GM21825 (cell line): ENCODE results near the gene NDUFA9.

Experiments used
- ATAC-seq: cut with Tn5 transposase; IDR thresholded peaks from one replicate; pipeline ENCODE4 v1.9.1; 2021; ENCODE audit warnings: mild to moderate bottlenecking, moderate library complexity; ENCODE audit not compliant: unreplicated experiment

The NDUFA9 gene

DNA sequence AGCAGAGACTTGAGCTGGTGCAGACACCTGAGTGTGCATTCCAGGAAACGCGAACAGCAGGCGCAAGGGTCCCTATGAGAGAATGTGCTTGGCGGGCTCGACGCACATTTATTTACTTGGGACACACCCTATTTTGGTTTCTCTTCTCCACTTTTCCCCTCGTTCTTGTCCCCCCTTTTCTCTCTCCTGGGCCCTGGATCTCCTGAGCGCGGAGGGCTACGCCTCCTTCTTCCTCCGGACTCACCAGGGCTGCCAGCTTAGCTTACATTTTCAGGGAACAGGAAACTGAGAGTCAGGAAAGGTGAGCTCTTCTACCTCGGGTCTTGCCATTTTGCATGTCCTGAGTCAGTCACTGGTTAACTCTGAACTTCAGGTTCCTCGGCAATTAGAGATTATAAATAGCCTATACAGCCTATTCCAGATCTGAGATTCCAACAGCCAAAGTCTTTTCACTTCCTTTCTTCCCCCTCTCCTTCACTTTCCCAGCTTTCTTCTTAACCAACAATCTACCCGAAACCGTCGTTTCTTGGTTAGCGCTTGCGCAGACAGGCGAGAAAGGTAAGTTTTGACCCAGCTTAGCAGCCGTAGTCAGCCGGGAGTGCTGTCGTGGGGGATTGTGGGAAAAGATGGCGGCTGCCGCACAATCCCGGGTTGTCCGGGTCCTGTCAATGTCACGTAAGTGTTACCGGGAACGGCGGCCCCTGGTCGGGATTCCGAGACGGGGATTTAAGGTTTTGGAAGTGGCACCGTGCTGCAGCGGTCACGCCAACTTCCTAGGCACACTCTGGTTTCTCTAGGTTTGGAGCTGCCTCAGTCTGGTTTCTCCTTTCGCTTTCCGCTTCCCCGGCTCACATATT lies at the start of gene NDUFA9, which contains the start of gene AKAP3:
Gene NDUFA9 (plus strand): TSS at position 614 of the 857 bp plus-strand sequence. CDS start 13 bp downstream, at position 627.
Gene AKAP3 (minus strand): TSS at position 551 of the 857 bp plus-strand sequence. CDS start 10,855 bp downstream, outside the sequence.
- peak; percentile 79 for ATAC-seq

DNA sequence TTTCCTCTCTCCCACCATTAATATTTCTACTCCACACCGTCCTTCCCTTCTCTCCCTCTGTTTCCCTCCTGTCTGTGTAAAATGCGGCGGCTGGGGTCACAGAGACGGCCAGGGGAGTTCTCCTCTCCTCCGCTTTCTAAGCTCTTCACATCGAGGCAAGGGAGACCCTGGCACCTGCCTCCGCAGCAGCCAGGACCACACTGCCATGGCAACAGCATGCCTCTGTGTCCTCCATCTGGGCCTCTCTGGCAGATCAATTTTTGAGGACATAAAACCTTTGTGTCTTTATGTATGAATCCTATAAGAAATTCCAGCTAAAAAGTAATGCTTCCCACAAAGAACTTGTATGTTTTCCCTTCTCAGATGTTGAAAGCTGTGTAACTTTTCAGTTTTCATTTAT lies 45.5 kb upstream of the NDUFA9 start:
- ATAC-seq, result no peak

DNA sequence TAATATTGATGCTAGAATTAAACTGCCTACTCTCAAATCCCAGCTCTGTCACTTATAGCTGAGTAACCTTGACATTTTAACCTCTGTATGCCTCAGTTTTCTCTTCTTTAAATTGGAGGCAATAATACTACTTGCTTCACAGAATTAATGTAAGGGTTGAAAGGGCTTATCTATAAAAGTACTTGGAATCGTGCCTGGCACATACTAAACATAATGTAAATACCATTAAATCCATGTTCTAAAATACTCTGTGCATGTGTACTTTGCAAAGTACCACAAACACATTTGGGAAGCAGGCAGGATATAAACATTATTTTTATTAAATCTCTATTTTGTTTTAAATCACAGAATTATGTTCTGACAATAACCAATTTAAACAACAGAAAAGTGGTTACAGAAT lies 45.0 kb upstream of the NDUFA9 start:
- no peak for ATAC-seq

DNA sequence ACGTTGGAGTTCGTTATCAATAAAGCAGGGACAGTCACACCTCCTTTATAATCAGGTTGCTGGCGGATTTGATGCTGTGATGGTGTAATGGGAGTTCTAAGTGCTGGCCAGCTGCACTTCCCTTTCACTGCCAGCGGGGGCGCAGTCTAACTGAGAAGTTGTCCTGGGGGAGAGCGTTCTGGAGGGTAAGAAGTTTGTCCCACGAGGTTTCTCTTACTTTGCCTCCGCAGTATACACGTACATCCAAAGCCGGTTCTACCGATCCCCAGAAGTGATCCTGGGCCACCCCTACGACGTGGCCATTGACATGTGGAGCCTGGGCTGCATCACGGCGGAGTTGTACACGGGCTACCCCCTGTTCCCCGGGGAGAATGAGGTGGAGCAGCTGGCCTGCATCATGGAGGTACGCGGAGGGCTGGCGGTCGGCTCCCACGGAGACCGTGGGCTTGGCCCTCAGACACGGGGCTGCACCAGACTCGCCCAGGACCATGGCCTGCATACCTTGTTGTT lies 44.2 kb upstream of the NDUFA9 start:
- peak; percentile 91 for ATAC-seq

DNA sequence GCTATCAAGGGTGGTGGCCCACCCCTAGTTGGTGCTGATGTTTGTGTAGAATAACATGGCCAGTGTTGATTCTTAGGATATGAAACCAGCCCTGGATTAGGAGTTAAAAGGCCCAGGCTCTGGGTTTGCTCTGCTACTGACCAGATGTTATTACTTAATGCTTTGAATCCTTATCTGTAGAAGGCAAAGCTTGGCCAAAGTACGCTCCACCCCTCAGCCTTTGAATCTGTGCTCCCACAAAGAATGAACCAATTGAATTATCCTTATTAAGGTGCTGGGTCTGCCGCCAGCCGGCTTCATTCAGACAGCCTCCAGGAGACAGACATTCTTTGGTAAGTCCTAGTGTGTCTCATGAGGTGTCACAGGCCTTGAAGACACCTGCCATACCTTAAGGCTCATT lies 41.9 kb upstream of the NDUFA9 start:
- no peak for ATAC-seq

DNA sequence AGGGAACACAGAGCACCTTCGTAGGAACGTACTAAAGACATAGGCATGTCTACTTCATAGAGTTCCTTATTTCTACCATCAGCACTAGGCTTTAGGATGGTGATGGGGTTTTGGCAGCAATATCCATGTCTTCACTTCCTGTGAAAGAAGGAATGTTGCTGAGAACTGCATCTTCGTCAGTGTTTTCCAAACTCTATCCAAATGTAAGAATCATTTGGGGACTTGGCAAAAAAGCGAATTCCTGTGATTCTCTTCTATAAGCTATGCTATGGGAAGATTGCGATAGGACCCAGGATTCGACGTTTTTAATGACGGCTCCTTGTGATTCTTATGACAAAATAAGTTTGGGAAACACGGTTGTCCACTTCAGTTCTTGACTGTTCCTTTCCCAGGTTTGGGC lies 39.8 kb upstream of the NDUFA9 start:
- no peak for ATAC-seq

DNA sequence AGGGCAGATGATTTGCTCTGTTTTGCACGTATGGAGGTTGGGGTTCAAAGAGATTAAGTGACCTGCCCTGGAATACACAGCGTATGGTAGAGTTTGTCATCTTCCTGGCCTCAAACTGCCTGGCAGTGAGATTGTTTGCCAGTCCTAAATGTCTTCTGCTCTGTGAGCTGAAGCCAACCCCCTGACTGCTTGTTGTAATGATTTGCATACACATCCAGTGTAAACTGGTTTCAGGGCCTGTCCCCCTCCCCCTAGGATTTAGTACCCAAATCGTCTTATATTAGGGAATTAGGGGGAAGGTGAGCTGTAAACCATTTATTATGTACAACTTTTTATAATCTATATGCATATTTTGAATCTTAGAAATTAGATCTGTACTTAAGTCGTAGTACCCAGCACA lies 38.4 kb upstream of the NDUFA9 start:
- ATAC-seq, result no peak

DNA sequence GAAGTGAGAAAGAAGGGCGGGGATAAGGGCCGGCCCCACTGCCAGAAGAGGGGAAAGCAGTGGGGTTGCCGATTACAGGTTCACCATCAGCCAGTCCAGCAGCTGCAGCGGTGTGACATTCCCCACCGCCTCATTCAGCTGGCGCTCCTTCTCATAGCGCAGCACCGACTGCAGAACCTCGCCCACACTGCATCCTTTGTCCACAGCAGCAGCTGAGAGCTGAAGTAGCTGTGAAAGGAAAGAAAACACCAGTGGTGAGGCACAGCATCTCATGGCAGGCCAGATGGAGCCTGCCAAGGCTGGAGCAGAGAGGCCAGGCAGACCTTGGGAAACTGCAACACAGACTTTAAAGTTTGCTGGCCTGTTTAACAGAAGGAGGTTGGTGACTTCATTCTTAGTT lies 33.2 kb upstream of the NDUFA9 start:
- ATAC-seq, result no peak

DNA sequence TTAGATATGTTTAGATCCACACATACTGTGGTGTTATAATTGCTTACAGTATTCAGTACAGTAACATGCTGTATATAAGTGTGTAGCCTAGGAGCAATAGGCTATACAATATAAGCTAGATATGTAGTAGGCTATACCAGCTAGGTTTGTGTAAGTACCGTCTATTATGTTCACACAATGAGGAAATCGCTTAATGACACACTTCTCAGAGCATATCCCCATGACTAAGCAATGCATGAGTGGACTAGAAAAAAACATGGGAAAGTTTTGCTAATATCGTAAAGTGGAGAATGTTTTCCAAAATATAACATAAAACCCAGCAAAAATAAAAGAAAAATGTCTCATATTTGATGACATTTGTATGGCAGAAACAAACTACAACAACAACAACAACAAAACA lies 27.4 kb upstream of the NDUFA9 start:
- ATAC-seq, result no peak

DNA sequence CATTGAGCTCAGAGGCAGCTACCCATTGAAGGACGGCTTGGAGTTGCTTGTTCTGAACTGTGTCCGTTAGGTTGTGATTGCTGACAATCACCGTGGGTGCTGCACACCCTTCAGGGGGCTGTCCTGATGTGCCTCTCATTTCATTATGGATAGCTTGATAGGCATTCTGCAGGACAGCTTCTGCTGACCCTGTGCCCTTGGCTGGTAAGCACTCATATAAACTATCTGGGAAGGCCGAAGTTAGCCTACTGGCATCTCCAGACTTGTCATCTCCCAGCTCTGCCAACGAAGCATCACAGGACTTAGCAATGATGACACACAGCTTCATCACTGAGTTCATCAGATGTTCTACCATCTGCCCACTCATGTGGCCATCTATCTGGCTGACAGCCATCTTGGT lies 22.4 kb upstream of the NDUFA9 start:
- no peak for ATAC-seq

DNA sequence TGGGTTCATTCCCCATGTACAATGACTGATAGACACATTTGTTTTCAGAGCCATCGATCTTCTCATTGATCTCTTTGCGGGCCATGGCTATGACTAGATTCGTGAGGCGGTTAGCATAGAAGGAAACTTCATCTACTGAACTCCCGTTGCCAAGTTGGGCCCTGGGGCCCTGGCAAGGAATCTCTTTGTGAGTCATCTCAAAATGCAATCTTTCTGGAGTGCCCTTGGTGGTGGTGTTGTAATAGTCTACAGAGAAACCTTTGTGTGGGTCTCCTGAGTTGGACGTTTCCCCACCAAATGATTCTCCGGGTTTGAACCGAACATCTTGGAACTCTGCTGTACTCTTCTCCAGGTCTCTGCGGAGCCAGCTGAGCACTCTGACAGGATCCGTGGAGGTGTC lies 20.5 kb upstream of the NDUFA9 start:
- ATAC-seq, result no peak

DNA sequence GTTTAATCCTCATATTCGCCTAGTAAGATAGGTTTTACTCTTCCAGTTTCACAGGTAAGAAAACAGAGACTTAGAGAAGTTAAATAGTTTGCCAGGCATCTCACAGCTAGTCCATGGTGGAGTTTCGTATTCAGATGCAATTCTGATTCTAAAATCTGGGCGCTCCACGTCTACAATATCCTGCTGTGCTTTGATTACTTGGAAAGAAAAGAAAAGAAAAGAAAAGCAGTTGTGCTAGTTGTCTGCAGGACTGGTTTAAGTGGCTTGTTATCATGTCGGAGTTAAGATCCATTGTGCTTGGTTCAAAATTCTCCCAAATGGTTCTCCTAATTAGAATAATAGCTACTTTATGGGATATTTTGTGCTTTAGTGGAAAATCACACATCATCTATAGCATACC lies 18.7 kb upstream of the NDUFA9 start:
- no peak for ATAC-seq

DNA sequence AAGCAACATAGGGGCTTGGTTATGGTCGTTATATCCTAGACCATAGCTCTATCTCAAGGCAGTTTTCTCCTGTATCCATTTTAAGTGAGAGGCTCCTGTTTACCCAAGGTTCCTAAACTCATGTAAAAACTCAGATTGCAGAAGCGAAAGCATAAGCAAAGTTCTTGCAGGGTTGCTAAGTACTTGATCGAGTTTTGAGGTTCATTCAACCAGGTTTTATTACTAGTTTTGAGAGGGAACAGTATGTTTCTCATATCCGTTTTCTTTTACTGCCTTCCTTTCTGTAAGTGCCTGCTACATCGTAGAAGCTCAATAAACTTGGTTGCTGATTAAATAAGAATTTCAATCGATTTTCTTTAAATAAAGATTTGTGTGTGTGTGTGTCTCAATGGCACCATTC lies 5.2 kb upstream of the NDUFA9 start:
- no peak for ATAC-seq

DNA sequence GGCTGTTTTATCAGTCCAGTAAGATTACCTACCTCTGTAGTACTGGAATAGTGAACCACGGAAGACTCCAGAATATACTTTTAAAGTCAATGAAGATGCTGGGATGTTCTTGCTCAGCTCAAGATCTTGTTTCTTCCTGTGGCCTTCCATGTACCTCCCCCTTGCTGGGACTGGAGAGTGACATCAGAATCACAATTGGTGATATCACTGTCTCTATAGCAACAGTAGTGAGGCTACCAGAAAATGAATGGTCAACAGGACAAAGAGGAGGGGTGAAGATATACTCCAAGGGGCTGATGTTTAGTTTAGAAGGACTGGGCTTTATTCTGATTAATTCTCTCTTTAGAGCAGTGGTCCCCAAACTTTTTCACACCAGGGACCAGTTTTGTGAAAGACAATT lies 3.9 kb upstream of the NDUFA9 start:
- no peak for ATAC-seq

DNA sequence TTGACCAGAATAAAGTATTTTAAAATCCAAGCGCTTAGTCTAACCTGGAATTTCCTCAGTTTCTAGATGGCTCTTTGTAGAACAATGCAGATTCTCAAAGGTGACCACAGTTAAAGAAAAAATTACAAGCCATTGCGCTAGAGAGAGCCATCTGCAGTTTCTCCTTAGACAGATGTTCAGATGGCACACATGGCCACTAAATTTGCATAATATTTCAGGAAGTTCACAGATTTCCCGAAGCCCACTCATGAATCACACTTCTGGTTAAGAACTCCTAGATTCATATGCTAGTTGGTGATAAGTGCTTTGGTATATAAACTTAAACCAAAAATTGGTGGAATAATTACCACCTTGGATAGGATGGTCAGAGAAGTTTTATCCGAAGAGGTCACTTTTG lies 812 bp upstream of the NDUFA9 start:
- peak; percentile 35 for ATAC-seq

DNA sequence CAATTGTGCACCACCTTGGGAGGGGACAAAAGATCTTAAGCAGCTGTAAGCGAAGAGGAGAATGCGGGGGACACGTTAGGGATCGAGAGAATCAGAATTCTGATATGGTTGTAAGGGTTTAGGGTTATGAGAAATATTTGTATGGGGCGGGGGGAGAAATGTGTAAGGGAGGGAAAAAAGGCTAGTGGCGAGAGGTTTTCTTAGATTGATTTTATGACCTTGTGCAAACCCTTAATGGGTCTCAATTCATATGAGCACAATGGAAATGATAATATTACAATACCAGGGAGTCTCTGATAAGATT lies 396 bp downstream of the NDUFA9 start:
- no peak for ATAC-seq

DNA sequence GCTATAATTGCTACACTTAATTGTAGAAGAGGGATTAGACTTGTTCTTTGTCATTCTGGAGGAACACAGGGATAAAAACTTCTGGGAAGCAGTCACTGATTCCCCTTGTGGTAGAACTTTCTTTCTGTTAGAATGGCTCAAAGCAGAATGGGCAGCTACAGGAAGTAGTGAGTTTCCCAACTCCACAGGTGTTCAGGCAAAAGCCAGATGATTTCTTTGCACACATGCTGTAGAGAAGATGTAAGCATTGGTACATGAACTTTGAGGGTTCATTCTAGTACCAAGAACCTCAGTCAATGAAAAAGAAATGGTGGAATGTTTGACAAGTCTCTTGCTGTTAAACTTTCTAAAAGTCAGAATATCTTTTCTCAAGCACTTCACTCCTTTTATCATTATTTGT lies 4.3 kb downstream of the NDUFA9 start:
- ATAC-seq, result no peak

DNA sequence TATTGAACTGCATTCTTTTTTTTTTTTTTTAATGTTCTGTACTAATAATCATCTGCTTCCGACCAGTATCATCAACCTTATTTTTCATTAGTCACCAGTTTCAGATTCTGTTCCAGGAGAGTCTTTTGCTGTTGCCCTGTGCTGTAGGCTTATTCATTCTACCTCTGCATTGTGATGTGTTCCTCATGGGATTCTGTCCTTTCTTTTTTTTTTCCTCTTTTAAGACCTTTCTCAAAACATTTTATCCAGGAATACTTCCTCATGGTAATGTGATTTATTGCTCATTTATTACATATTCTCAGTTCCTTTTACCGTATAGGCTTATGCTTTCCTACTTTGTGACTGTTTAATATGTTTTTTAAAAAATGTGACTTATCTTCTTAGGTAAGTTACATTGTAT lies 4.8 kb downstream of the NDUFA9 start:
- ATAC-seq, result no peak

DNA sequence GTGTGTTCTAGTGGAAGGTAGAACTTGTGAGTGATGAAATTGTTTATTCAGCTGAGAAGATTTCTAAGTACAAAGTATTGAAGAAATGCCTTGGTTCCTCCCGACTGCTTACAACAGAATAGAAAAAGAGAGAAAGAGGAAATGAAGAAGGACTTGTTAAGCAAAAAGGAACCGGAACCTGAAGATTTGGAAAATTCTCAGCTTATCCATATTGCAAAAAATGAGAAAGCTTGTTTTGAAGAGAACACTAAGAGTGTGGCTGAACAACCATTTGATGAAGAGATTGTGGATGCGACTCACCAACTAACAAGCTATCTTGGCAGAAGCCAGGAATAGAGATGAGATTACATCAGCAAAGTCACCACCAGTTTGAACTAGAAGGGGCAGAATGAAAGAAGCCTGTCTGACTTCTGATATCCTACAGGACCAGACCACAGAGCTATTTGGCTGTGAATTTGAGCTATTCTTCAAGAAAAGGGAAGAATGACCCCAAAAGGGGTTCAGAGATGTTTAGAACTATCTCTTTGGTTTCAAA lies 15.1 kb downstream of the NDUFA9 start:
- ATAC-seq, result no peak

DNA sequence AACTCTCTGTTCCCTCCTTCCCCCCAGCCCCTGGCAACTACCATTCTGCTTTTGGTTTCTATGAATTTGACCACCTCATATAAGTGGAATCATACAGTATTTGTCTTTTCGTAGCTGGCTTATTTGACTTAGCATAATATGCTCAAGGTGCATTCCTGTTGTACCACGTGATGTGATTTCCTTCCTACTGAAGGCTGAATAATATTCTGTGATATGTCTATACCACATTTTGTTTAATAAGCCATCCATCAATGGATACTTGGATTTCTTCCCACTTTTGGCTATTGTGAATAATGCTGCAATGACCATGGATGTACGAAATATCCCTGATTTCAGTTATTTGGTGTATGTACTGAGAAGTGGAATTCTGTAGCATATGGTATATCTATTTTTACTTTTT lies 16.3 kb downstream of the NDUFA9 start:
- ATAC-seq, result no peak

DNA sequence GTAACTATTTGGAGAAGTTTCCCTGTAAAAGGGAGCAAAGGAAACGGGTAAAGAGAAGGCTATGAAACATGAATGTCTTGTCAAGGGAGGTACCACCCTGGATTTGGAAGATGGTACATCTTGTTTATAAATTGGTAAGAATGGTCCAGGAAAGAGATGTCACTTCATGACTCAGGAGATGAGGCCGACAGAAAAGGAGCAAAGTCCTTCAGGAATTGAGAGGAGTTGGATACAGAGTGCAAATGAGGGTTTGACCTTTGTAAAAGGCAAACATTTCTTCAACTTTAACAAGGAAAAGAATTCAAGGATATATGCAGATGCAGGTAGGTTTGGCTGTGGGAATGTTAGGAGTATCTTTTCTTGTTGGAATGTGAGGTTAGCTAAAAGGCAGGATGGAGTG lies 30.8 kb downstream of the NDUFA9 start:
- no peak for ATAC-seq

DNA sequence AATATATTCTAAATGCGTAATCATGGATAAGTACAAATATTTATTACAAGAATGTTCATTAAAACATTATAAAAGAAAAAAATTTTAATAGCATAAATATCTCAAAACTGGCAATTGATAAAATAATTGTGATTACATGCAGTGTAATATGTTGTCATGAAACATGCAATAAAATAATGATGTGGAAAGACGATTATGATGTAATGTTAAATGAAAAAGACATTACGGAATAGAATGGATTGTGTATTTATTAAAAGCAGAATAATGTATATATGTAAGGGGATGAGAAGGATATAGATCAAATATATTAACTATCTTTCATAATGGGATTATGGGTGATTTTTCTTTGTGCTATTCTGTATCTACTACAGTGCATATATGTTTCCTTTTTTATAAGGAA lies 32.8 kb downstream of the NDUFA9 start:
- no peak for ATAC-seq

DNA sequence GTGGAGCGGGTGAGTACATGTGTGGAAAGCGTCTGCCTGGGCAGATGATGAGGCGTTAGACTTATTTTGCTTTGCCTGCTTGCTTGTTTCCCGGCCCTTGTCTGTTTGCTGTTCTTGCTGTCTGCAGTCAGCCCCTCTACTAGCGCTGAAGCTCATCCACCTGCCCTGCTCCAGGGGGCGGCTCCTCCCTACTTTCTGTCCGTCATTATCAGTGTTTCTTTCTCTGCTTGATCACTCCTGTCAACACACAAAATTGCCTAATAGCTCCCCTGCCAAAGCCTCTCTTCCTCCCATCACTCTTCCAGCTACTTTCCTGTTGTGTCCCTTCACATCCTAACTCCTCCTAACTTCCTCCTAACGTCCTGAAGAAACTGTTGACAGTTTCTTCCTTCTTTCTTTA lies 36.4 kb downstream of the NDUFA9 start:
- ATAC-seq, result no peak
